Loucy (cell line): ENCODE results near the gene IL33.

Source experiments
- EZH2phosphoT487 ChIP-seq: fragments of 200-600 bp; IDR thresholded peaks from 2 replicates; pipeline ENCODE4 v1.6.1; 2018; ENCODE audit warnings: antibody characterized with exemption, mild to moderate bottlenecking, moderate library complexity, borderline replicate concordance
- TF ChIP-seq, protein P1 (sequence below): fragments of 200-600 bp; sonication (generic); conservative IDR thresholded peaks from 2 replicates; pipeline ENCODE4 v1.5.1; 2014; ENCODE audit warnings: mild to moderate bottlenecking, antibody characterized with exemption, low read length

DNA sequence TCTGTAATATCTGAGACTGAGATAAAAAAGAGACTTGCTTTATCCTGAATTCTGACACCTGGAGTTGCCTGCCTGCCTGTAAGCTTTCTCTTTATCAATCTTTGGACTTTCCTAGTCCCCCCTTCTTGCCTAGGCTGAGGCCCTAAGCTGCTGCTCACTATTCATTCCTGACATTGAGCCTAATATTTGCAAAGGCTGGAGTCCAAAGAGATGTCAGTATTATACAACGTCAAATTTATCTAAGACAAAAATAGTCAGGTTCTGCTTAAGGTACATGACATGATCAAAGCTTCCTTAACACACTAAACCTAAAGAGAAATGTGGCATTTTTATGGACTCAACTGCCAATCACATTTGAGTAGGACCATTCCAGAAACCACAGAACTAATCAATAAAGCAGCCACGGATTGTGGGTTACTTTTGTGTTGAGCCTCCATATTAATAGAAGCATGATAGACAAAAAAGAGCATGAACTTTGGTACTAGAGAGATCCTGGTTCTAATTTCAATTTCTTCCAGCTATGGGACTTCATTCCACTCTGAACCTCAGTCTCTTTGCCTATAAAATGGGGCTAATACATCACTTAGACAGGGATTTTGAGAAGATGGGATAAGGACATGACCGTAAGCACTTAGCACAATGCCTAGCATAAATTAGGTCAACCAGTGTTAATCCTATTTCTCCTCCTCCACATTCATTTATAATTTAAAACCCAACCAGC, 56.1 kb downstream of the IL33 start:
- TF ChIP-seq, protein P1, sequence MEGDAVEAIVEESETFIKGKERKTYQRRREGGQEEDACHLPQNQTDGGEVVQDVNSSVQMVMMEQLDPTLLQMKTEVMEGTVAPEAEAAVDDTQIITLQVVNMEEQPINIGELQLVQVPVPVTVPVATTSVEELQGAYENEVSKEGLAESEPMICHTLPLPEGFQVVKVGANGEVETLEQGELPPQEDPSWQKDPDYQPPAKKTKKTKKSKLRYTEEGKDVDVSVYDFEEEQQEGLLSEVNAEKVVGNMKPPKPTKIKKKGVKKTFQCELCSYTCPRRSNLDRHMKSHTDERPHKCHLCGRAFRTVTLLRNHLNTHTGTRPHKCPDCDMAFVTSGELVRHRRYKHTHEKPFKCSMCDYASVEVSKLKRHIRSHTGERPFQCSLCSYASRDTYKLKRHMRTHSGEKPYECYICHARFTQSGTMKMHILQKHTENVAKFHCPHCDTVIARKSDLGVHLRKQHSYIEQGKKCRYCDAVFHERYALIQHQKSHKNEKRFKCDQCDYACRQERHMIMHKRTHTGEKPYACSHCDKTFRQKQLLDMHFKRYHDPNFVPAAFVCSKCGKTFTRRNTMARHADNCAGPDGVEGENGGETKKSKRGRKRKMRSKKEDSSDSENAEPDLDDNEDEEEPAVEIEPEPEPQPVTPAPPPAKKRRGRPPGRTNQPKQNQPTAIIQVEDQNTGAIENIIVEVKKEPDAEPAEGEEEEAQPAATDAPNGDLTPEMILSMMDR = no peak
- no peak for TF ChIP-seq EZH2phosphoT487
